ENCODE data around the gene PLBD1. TPM values are rescaled to one million over a fixed set of nuclear protein-coding genes. Genes with fewer than 3 reads are reported as not detected.

The PLBD1 gene
- total RNA-seq, 1 experiment from 2014 or later, result 75.3 TPM

GRCh38 chr12:14482361-14482760 is 85.3 kb downstream of the PLBD1 start:
- H3K4me3 Mint-ChIP-seq (ENCODE audit: low read depth, unreplicated experiment), result no peak overlapping the region
- H3K9me3 Mint-ChIP-seq (ENCODE audit: low read depth, unreplicated experiment), result no peaks in the 10 kb centered on the region
- no peak for DNase-seq
- intact Hi-C loops (cut with micrococcal nuclease; ENCODE audit: unreplicated experiment), result no loop called here
- H3K4me1 Mint-ChIP-seq (ENCODE audit: low read depth, unreplicated experiment), result no peaks in the 10 kb centered on the region
- H3K36me3 Mint-ChIP-seq (ENCODE audit: insufficient read depth, unreplicated experiment), result peaks cover 24% of the 10 kb centered on the region
- H3K27me3 Mint-ChIP-seq (ENCODE audit: unreplicated experiment), result no peaks in the 10 kb centered on the region
- H3K27ac Mint-ChIP-seq (ENCODE audit: unreplicated experiment), result no peak overlapping the region
- BruUV-seq (replicated peaks), result no TSS peak
- CTCF ChIA-PET, result no interaction called here
- TF ChIP-seq, protein P1, sequence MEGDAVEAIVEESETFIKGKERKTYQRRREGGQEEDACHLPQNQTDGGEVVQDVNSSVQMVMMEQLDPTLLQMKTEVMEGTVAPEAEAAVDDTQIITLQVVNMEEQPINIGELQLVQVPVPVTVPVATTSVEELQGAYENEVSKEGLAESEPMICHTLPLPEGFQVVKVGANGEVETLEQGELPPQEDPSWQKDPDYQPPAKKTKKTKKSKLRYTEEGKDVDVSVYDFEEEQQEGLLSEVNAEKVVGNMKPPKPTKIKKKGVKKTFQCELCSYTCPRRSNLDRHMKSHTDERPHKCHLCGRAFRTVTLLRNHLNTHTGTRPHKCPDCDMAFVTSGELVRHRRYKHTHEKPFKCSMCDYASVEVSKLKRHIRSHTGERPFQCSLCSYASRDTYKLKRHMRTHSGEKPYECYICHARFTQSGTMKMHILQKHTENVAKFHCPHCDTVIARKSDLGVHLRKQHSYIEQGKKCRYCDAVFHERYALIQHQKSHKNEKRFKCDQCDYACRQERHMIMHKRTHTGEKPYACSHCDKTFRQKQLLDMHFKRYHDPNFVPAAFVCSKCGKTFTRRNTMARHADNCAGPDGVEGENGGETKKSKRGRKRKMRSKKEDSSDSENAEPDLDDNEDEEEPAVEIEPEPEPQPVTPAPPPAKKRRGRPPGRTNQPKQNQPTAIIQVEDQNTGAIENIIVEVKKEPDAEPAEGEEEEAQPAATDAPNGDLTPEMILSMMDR (IDR thresholded peaks at IDR 0.05; ENCODE audit: unreplicated experiment), result no peak

DNA sequence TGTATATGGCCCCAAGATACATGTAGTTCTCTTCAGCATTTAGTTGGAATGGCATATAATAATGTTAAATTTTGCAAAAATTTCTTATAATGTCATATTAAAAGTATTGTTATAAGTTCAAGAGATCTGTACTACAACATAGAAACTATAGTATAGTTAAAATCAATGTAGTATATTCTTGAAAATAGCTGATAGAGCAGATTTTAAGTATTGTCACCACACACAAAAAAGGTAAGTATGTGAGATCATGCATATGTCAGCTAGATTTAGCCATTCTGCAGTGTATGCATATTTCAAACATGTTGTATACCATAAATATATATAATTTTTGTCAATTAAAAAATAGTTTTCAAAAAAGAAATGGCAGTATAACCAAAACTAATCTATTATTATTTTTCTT is 86.5 kb downstream of the PLBD1 start:
- no TSS peak for BruUV-seq (replicated peaks)

GRCh38 chr12:14479004-14479403 is 88.7 kb downstream of the PLBD1 start:
- no peaks in the 10 kb centered on the region for H3K4me1 Mint-ChIP-seq (ENCODE audit: low read depth, unreplicated experiment)
- no peaks in the 10 kb centered on the region for H3K9me3 Mint-ChIP-seq (ENCODE audit: low read depth, unreplicated experiment)
- DNase-seq, result no peak
- TF ChIP-seq, protein P1 (IDR thresholded peaks at IDR 0.05; ENCODE audit: unreplicated experiment), result no peak
- no TSS peak for BruUV-seq (replicated peaks)
- H3K27ac Mint-ChIP-seq (ENCODE audit: unreplicated experiment), result no peak overlapping the region
- no peak overlapping the region for H3K4me3 Mint-ChIP-seq (ENCODE audit: low read depth, unreplicated experiment)
- intact Hi-C loops (cut with micrococcal nuclease; ENCODE audit: unreplicated experiment), result no loop called here
- H3K36me3 Mint-ChIP-seq (ENCODE audit: insufficient read depth, unreplicated experiment), result peaks cover 37% of the 10 kb centered on the region
- CTCF ChIA-PET, result no interaction called here
- H3K27me3 Mint-ChIP-seq (ENCODE audit: unreplicated experiment), result no peaks in the 10 kb centered on the region

More for the DNA sequence above, 86.5 kb downstream of the PLBD1 start:
- Mint-ChIP-seq H3K27ac (ENCODE audit: unreplicated experiment) (no peak overlapping the region), H3K36me3 (ENCODE audit: insufficient read depth, unreplicated experiment) (peaks cover 25% of the 10 kb centered on the region), H3K9me3 (ENCODE audit: low read depth, unreplicated experiment) (no peaks in the 10 kb centered on the region), H3K4me3 (ENCODE audit: low read depth, unreplicated experiment) (no peak overlapping the region), H3K4me1 (ENCODE audit: low read depth, unreplicated experiment) (no peaks in the 10 kb centered on the region), H3K27me3 (ENCODE audit: unreplicated experiment) (no peaks in the 10 kb centered on the region)
- intact Hi-C loops (cut with micrococcal nuclease; ENCODE audit: unreplicated experiment), result no loop called here
- CTCF ChIA-PET, result no interaction called here
- TF ChIP-seq, protein P1 (IDR thresholded peaks at IDR 0.05; ENCODE audit: unreplicated experiment), result no peak
- no peak for DNase-seq

GRCh38 chr12:14473707-14474287 is 93.9 kb downstream of the PLBD1 start:
- TF ChIP-seq, protein P1 (IDR thresholded peaks at IDR 0.05; ENCODE audit: unreplicated experiment), result no peak
- H3K9me3 Mint-ChIP-seq (ENCODE audit: low read depth, unreplicated experiment), result peaks cover 15% of the 10 kb centered on the region
- CTCF ChIA-PET, result interaction anchor here (0.6 to 0.7 kb wide), 3 partner anchors 40 to 272 kb away, joined by 3 read pairs; no protein-coding TSS in a partner anchor
- intact Hi-C loops (cut with micrococcal nuclease; ENCODE audit: unreplicated experiment), result no loop called here
- no peak overlapping the region for H3K4me3 Mint-ChIP-seq (ENCODE audit: low read depth, unreplicated experiment)
- H3K27me3 Mint-ChIP-seq (ENCODE audit: unreplicated experiment), result no peaks in the 10 kb centered on the region
- DNase-seq, result no peak
- H3K27ac Mint-ChIP-seq (ENCODE audit: unreplicated experiment), result no peak overlapping the region
- peaks cover 41% of the 10 kb centered on the region for H3K36me3 Mint-ChIP-seq (ENCODE audit: insufficient read depth, unreplicated experiment)
- BruUV-seq (replicated peaks), result no TSS peak
- H3K4me1 Mint-ChIP-seq (ENCODE audit: low read depth, unreplicated experiment), result no peaks in the 10 kb centered on the region
